Hematopoietic multipotent progenitor cell treated with erythropoietin and hydrocortisone succinate and interleukin-3 and kit ligand, for 4 days (in vitro differentiated cells): ENCODE results near the gene EGLN1.
A peak's percentile ranks its signal among the peaks of the same experiment; 100 is the strongest.

ENCODE experiments used
- DNase-seq: peaks from one replicate; pipeline ENCODE4 v3.0.0-alpha.2; 2015

Gene EGLN1

GRCh38 chr1:231322880-231323530, 99.1 kb downstream of the EGLN1 start:
- DNase-seq: peak; percentile 8

DNA sequence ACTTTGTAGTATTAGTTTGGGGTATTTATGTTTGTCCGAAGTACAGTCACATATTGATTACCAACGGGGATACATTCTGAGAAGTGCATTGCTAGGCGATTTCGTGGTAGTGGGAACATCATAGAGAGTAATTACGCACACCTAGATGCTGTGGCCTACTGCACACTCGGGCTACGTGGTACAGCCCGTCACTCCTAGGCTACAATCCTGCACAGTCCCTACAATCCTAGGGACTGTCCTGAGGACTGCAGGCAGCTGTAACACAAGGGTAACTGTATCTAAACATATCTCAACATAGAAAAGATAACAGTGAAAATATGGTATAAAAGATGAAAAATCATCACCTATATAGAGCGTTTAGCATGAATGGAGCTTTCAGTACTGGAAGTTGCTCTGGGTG, 103.0 kb downstream of the EGLN1 start:
- DNase-seq: no peak

DNA sequence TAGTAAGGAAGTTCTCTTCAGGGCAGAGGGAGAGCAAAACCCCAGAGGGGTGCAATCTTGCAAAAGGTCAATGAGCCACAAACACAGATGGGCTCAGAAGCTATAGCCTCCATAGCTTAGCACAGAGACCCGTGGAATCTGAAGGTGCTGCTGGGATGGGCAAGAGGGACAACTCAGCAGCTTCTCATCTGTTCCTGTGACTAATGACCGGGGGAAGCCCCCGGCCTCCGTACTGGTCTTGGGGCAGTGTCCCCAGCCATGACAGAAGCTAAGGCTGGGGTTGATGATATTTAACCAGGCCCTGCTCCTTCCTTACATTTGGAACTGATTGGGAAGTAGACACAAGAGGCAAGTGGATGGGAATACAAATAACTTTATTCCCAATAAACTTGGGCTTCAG, 103.5 kb downstream of the EGLN1 start:
- no peak for DNase-seq

- no peak for DNase-seq
Measured at GRCh38 chr1:231318015-231318355, 104.1 kb downstream of the EGLN1 start.

GRCh38 chr1:231317306-231318014, 104.6 kb downstream of the EGLN1 start:
- no peak for DNase-seq

- DNase-seq: peak; percentile 76
Measured at GRCh38 chr1:231315887-231316286, 106.2 kb downstream of the EGLN1 start.
